ENCODE measurements around the gene RXRA.

The RXRA gene

GRCh38 chr9:134418354-134418753, 92.1 kb downstream of the RXRA start:
- H3K27ac ChIP-seq (ENCODE audit: low read length, poor library complexity, severe bottlenecking), result no peak overlapping the region
- no peak overlapping the region for H2AK5ac ChIP-seq (ENCODE audit: low read length, severe bottlenecking)
- DNase-seq, result no peak
- H3K14ac ChIP-seq (ENCODE audit: low read length in 2 of 2), result no peak overlapping the region
- H3K79me1 ChIP-seq (replicated peaks; ENCODE audit: low read length, poor library complexity, severe bottlenecking), result peaks cover 34% of the 10 kb centered on the region
- H4K91ac ChIP-seq (ENCODE audit: low read length), result no peak overlapping the region
- H3K23ac ChIP-seq (ENCODE audit: low read length in 2 of 2), result no peak overlapping the region
- no peak overlapping the region for H4K8ac ChIP-seq (ENCODE audit: low read length)
- H2BK120ac ChIP-seq (ENCODE audit: low read depth, low read length), result no peak overlapping the region
- no peak overlapping the region for H2AFZ ChIP-seq (ENCODE audit: low read depth, low read length)
- no peak overlapping the region for H3K9ac ChIP-seq (ENCODE audit: low read length)
- H3K36me3 ChIP-seq (ENCODE audit: control insufficient read depth in 1 of 2, insufficient read depth in 2 of 2, low read depth in 1 of 2, low read length in 2 of 2), result peaks cover 36 to 80% of the 10 kb centered on the region in 2 experiments
- WGBS, result 98% methylated on average over 8 of the region's 8 CpGs
- no peak overlapping the region for H2BK15ac ChIP-seq (ENCODE audit: low read depth, poor library complexity, severe bottlenecking)
- H3K18ac ChIP-seq (ENCODE audit: low read depth in 1 of 2, low read length in 2 of 2), result no peak overlapping the region
- H3K4me1 ChIP-seq (ENCODE audit: control insufficient read depth, insufficient read depth, low read depth, low read length), result peaks cover 26% of the 10 kb centered on the region
- H3K27me3 ChIP-seq (ENCODE audit: control insufficient read depth in 1 of 2, insufficient read depth in 1 of 2, low read length in 2 of 2), result no peaks in the 10 kb centered on the region
- no peak overlapping the region for H3K4ac ChIP-seq (ENCODE audit: low read depth in 1 of 2, low read length in 2 of 2)
- H2BK5ac ChIP-seq (ENCODE audit: low read depth, low read length, poor library complexity, severe bottlenecking), result no peak overlapping the region
- no peaks in the 10 kb centered on the region for H3K9me3 ChIP-seq (ENCODE audit: control insufficient read depth, low read length)
- peak overlapping the region in 1 of 2 experiments; percentile 4 for H2BK12ac ChIP-seq (ENCODE audit: low read length in 2 of 2)
- H3K4me3 ChIP-seq (ENCODE audit: insufficient read depth in 1 of 2, low read depth in 1 of 2, low read length in 2 of 2), result no peak overlapping the region
- H3K4me2 ChIP-seq (ENCODE audit: low read length, poor library complexity, severe bottlenecking), result no peak overlapping the region

GRCh38 chr9:134419000-134419683, 92.9 kb downstream of the RXRA start:
- Histone ChIP-seq H2AFZ (ENCODE audit: low read depth, low read length) (no peak overlapping the region), H3K23ac (ENCODE audit: low read length in 2 of 2) (no peak overlapping the region), H3K27me3 (ENCODE audit: control insufficient read depth in 1 of 2, insufficient read depth in 1 of 2, low read length in 2 of 2) (no peaks in the 10 kb centered on the region), H4K8ac (ENCODE audit: low read length) (no peak overlapping the region), H4K91ac (ENCODE audit: low read length) (no peak overlapping the region), H2BK5ac (ENCODE audit: low read depth, low read length, poor library complexity, severe bottlenecking) (no peak overlapping the region), H3K4me3 (ENCODE audit: insufficient read depth in 1 of 2, low read depth in 1 of 2, low read length in 2 of 2) (no peak overlapping the region), H3K9me3 (ENCODE audit: control insufficient read depth, low read length) (no peaks in the 10 kb centered on the region), H3K79me1 (replicated peaks; ENCODE audit: low read length, poor library complexity, severe bottlenecking) (peaks cover 34% of the 10 kb centered on the region), H2BK12ac (ENCODE audit: low read length in 2 of 2) (peak overlapping the region in 1 of 2 experiments; percentile 17), H3K4me2 (ENCODE audit: low read length, poor library complexity, severe bottlenecking) (no peak overlapping the region), H2BK120ac (ENCODE audit: low read depth, low read length) (no peak overlapping the region), H3K9ac (ENCODE audit: low read length) (no peak overlapping the region), H3K4ac (ENCODE audit: low read depth in 1 of 2, low read length in 2 of 2) (no peak overlapping the region), H3K27ac (ENCODE audit: low read length, poor library complexity, severe bottlenecking) (no peak overlapping the region), H3K14ac (ENCODE audit: low read length in 2 of 2) (no peak overlapping the region), H3K4me1 (ENCODE audit: control insufficient read depth, insufficient read depth, low read depth, low read length) (peaks cover 20% of the 10 kb centered on the region), H2BK15ac (ENCODE audit: low read depth, poor library complexity, severe bottlenecking) (no peak overlapping the region), H2AK5ac (ENCODE audit: low read length, severe bottlenecking) (no peak overlapping the region), H3K36me3 (ENCODE audit: control insufficient read depth in 1 of 2, insufficient read depth in 2 of 2, low read depth in 1 of 2, low read length in 2 of 2) (peaks cover 38 to 87% of the 10 kb centered on the region in 2 experiments), H3K18ac (ENCODE audit: low read depth in 1 of 2, low read length in 2 of 2) (no peak overlapping the region)
- no peak for DNase-seq
- 90% methylated on average over 22 of the region's 23 CpGs for WGBS

GRCh38 chr9:134419684-134420076, 93.4 kb downstream of the RXRA start:
- no peak overlapping the region for H3K23ac ChIP-seq (ENCODE audit: low read length in 2 of 2)
- H3K14ac ChIP-seq (ENCODE audit: low read length in 2 of 2), result no peak overlapping the region
- peak overlapping the region; percentile 56 for H4K91ac ChIP-seq (ENCODE audit: low read length)
- H2AFZ ChIP-seq (ENCODE audit: low read depth, low read length), result no peak overlapping the region
- H2BK120ac ChIP-seq (ENCODE audit: low read depth, low read length), result no peak overlapping the region
- no peak overlapping the region for H2BK15ac ChIP-seq (ENCODE audit: low read depth, poor library complexity, severe bottlenecking)
- no peak overlapping the region for H3K4me2 ChIP-seq (ENCODE audit: low read length, poor library complexity, severe bottlenecking)
- H2BK12ac ChIP-seq (ENCODE audit: low read length in 2 of 2), result no peak overlapping the region
- no peak overlapping the region for H2BK5ac ChIP-seq (ENCODE audit: low read depth, low read length, poor library complexity, severe bottlenecking)
- no peak overlapping the region for H3K4me3 ChIP-seq (ENCODE audit: insufficient read depth in 1 of 2, low read depth in 1 of 2, low read length in 2 of 2)
- WGBS, result 75% methylated on average over 10 of the region's 10 CpGs
- no peaks in the 10 kb centered on the region for H3K27me3 ChIP-seq (ENCODE audit: control insufficient read depth in 1 of 2, insufficient read depth in 1 of 2, low read length in 2 of 2)
- H3K27ac ChIP-seq (ENCODE audit: low read length, poor library complexity, severe bottlenecking), result no peak overlapping the region
- no peak overlapping the region for H3K9ac ChIP-seq (ENCODE audit: low read length)
- H3K36me3 ChIP-seq (ENCODE audit: control insufficient read depth in 1 of 2, insufficient read depth in 2 of 2, low read depth in 1 of 2, low read length in 2 of 2), result peaks cover 38 to 93% of the 10 kb centered on the region in 2 experiments
- no peak overlapping the region for H2AK5ac ChIP-seq (ENCODE audit: low read length, severe bottlenecking)
- no peak for DNase-seq
- H3K9me3 ChIP-seq (ENCODE audit: control insufficient read depth, low read length), result no peaks in the 10 kb centered on the region
- peaks cover 30% of the 10 kb centered on the region for H3K79me1 ChIP-seq (replicated peaks; ENCODE audit: low read length, poor library complexity, severe bottlenecking)
- no peak overlapping the region for H3K4ac ChIP-seq (ENCODE audit: low read depth in 1 of 2, low read length in 2 of 2)
- H4K8ac ChIP-seq (ENCODE audit: low read length), result no peak overlapping the region
- peaks cover 20% of the 10 kb centered on the region for H3K4me1 ChIP-seq (ENCODE audit: control insufficient read depth, insufficient read depth, low read depth, low read length)
- no peak overlapping the region for H3K18ac ChIP-seq (ENCODE audit: low read depth in 1 of 2, low read length in 2 of 2)

GRCh38 chr9:134420281-134420845, 94.1 kb downstream of the RXRA start:
- Histone ChIP-seq H3K4me2 (ENCODE audit: low read length, poor library complexity, severe bottlenecking) (no peak overlapping the region), H3K27me3 (ENCODE audit: control insufficient read depth in 1 of 2, insufficient read depth in 1 of 2, low read length in 2 of 2) (no peaks in the 10 kb centered on the region), H2BK120ac (ENCODE audit: low read depth, low read length) (no peak overlapping the region), H3K14ac (ENCODE audit: low read length in 2 of 2) (no peak overlapping the region), H3K79me1 (replicated peaks; ENCODE audit: low read length, poor library complexity, severe bottlenecking) (peaks cover 29% of the 10 kb centered on the region), H4K8ac (ENCODE audit: low read length) (no peak overlapping the region), H2AFZ (ENCODE audit: low read depth, low read length) (no peak overlapping the region), H3K9ac (ENCODE audit: low read length) (no peak overlapping the region), H3K9me3 (ENCODE audit: control insufficient read depth, low read length) (no peaks in the 10 kb centered on the region), H3K23ac (ENCODE audit: low read length in 2 of 2) (no peak overlapping the region), H2BK5ac (ENCODE audit: low read depth, low read length, poor library complexity, severe bottlenecking) (no peak overlapping the region), H2BK12ac (ENCODE audit: low read length in 2 of 2) (no peak overlapping the region), H2BK15ac (ENCODE audit: low read depth, poor library complexity, severe bottlenecking) (no peak overlapping the region), H3K27ac (ENCODE audit: low read length, poor library complexity, severe bottlenecking) (no peak overlapping the region), H4K91ac (ENCODE audit: low read length) (peak overlapping the region; percentile 56), H3K4me1 (ENCODE audit: control insufficient read depth, insufficient read depth, low read depth, low read length) (peaks cover 19% of the 10 kb centered on the region), H3K18ac (ENCODE audit: low read depth in 1 of 2, low read length in 2 of 2) (no peak overlapping the region), H3K4ac (ENCODE audit: low read depth in 1 of 2, low read length in 2 of 2) (no peak overlapping the region), H3K36me3 (ENCODE audit: control insufficient read depth in 1 of 2, insufficient read depth in 2 of 2, low read depth in 1 of 2, low read length in 2 of 2) (peaks cover 38 to 99% of the 10 kb centered on the region in 2 experiments), H2AK5ac (ENCODE audit: low read length, severe bottlenecking) (no peak overlapping the region), H3K4me3 (ENCODE audit: insufficient read depth in 1 of 2, low read depth in 1 of 2, low read length in 2 of 2) (no peak overlapping the region)
- WGBS, result 98% methylated on average over 18 of the region's 18 CpGs
- DNase-seq, result no peak

Data from mesenchymal stem cell (in vitro differentiated cells and primary cell).